ENCODE data around the gene SATB2. TPM values are rescaled to one million over a fixed set of nuclear protein-coding genes. Genes with fewer than 3 reads are reported as not detected.
A peak's percentile ranks its signal among the peaks of the same experiment; 100 is the strongest.

Gene SATB2
- total RNA-seq, 1 donor from 2014 or later, result 5.0 TPM

DNA sequence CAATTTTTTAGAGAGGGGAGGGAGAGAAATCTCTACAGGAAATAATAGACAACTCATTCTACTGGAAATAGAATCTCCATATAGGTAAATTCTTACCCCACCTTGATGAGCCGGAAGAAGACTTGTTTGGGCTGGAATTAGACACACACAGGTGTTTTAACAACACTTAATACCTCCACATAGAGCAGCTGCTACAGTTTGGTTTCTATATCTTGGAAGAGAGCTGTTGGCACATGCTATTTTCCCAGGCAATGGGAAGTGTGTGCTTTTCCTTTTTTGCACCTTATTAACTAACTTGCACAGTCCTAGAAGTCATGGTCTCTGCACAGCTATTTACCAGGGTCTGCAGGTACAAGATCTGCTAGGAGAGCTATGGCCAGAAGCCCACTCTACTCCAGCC is 73.7 kb downstream of the SATB2 start:
- Histone ChIP-seq H3K4me3 (no peak overlapping the region), H3K36me3 (no peaks in the 10 kb centered on the region), H3K27me3 (ENCODE audit: low read depth) (no peaks in the 10 kb centered on the region), H3K27ac (no peak overlapping the region), H3K9me3 (no peaks in the 10 kb centered on the region), H3K4me1 (no peaks in the 10 kb centered on the region)
- TF ChIP-seq, protein P1, sequence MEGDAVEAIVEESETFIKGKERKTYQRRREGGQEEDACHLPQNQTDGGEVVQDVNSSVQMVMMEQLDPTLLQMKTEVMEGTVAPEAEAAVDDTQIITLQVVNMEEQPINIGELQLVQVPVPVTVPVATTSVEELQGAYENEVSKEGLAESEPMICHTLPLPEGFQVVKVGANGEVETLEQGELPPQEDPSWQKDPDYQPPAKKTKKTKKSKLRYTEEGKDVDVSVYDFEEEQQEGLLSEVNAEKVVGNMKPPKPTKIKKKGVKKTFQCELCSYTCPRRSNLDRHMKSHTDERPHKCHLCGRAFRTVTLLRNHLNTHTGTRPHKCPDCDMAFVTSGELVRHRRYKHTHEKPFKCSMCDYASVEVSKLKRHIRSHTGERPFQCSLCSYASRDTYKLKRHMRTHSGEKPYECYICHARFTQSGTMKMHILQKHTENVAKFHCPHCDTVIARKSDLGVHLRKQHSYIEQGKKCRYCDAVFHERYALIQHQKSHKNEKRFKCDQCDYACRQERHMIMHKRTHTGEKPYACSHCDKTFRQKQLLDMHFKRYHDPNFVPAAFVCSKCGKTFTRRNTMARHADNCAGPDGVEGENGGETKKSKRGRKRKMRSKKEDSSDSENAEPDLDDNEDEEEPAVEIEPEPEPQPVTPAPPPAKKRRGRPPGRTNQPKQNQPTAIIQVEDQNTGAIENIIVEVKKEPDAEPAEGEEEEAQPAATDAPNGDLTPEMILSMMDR (IDR thresholded peaks at IDR 0.05), result no peak
- intact Hi-C loops (cut with DNase I), result no loop called here
- ATAC-seq (peak in 1 of 2 donors; percentile 29), DNase-seq (no peak)

GRCh38 chr2:199383021-199383420 is 74.7 kb downstream of the SATB2 start:
- Histone ChIP-seq H3K9me3 (no peaks in the 10 kb centered on the region), H3K4me1 (no peaks in the 10 kb centered on the region), H3K27ac (no peak overlapping the region), H3K36me3 (no peaks in the 10 kb centered on the region), H3K4me3 (no peak overlapping the region), H3K27me3 (ENCODE audit: low read depth) (no peaks in the 10 kb centered on the region)
- intact Hi-C loops (cut with DNase I), result no loop called here
- no peak for ATAC-seq
- TF ChIP-seq, protein P1 (IDR thresholded peaks at IDR 0.05), result no peak
- no peak for DNase-seq

- Histone ChIP-seq H3K9me3 (no peaks in the 10 kb centered on the region), H3K4me3 (no peak overlapping the region), H3K27ac (no peak overlapping the region), H3K36me3 (no peaks in the 10 kb centered on the region), H3K4me1 (no peaks in the 10 kb centered on the region), H3K27me3 (ENCODE audit: low read depth) (no peaks in the 10 kb centered on the region)
- no peak for ATAC-seq
- TF ChIP-seq, protein P1 (IDR thresholded peaks at IDR 0.05), result no peak
- intact Hi-C loops (cut with DNase I), result no loop called here
- no peak for DNase-seq
Observed at GRCh38 chr2:199382091-199382490, 75.6 kb downstream of the SATB2 start.

DNA sequence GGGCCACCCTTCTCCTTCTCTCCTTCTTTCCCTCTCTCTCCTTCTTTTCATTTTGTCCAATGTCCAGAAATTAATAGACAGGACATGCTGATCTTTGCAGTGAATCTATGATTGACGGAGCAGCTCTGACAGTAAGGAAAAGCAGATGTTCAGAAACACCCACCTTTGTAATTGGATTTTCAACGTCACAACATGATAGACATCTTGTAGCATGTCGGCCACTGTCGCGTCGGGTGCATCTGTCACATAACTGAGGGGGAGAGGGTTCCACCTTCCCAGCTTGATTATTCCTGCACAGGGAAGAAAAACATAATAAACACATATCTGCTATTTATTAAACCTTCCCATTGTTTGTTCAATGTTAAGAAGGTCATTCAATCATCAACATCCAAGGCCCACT is 76.2 kb downstream of the SATB2 start:
- TF ChIP-seq, protein P1 (IDR thresholded peaks at IDR 0.05), result no peak
- Histone ChIP-seq H3K4me3 (no peak overlapping the region), H3K27me3 (ENCODE audit: low read depth) (no peaks in the 10 kb centered on the region), H3K27ac (no peak overlapping the region), H3K9me3 (no peaks in the 10 kb centered on the region), H3K4me1 (no peaks in the 10 kb centered on the region), H3K36me3 (no peaks in the 10 kb centered on the region)
- no peak for DNase-seq
- intact Hi-C loops (cut with DNase I), result no loop called here
- no peak for ATAC-seq

DNA sequence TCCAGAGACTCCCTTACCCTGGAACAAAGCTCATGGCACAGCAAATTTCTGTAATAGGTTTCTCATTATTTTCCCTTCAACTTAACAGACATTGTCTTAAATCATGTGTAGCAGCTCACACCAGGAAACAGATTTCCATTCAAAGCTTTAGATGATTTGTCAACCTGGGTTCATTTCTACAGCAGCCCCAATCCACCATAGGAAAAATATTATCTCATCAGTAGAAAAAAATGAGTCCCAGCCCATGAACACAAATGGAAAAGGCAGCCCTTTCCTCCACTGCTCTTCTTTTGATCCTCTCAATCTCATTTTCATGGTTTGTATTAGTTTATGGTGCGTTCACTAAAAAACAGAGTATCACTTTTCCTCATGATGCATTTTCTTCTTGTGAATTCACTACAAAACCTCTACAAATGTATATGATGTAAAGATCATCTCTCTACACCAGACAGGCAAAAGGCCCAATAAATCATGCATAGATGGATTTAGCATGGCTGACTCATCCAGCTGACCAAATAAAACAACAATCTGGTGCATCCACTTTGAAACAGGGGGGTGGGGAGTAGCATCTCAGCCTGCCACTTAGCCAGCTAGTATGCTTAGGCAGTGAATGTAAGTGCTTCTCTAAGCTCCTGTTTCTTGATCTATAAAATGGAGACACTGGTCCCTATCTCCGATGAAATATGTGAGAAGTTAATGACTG is 78.6 kb downstream of the SATB2 start:
- TF ChIP-seq, protein P1 (IDR thresholded peaks at IDR 0.05), result no peak
- ATAC-seq, result no peak
- intact Hi-C loops (cut with DNase I), result no loop called here
- no peak overlapping the region for H3K27ac ChIP-seq
- H3K4me1 ChIP-seq, result no peaks in the 10 kb centered on the region
- no peaks in the 10 kb centered on the region for H3K36me3 ChIP-seq
- H3K27me3 ChIP-seq (ENCODE audit: low read depth), result no peaks in the 10 kb centered on the region
- no peak for DNase-seq
- H3K4me3 ChIP-seq, result no peak overlapping the region
- H3K9me3 ChIP-seq, result no peaks in the 10 kb centered on the region
